HUES6 (cell line): ENCODE data around the gene FSTL1.

Source experiments
- H3K27ac ChIP-seq: 2 replicates; pipeline ENCODE4 v1.7.0; 2013; ENCODE audit warnings: low read depth, mild to moderate bottlenecking, low read length, inconsistent platforms
- H3K27me3 ChIP-seq: 2 replicates; pipeline ENCODE4 v1.6.1; 2013; ENCODE audit warnings: low read length; ENCODE audit not compliant: control insufficient read depth, insufficient read depth
- H3K36me3 ChIP-seq: 2 replicates; pipeline ENCODE4 v1.6.1; 2013; ENCODE audit warnings: low read length; ENCODE audit not compliant: control insufficient read depth, insufficient read depth
- H3K4me1 ChIP-seq: 2 replicates; pipeline ENCODE4 v1.6.1; 2013; ENCODE audit warnings: low read length; ENCODE audit not compliant: control insufficient read depth, insufficient read depth
- H3K4me3 ChIP-seq: 2 replicates; pipeline ENCODE4 v1.5.1; 2013; ENCODE audit warnings: low read depth, low read length
- H3K9ac ChIP-seq: one replicate; pipeline ENCODE4 v1.6.1; 2013; ENCODE audit warnings: mild to moderate bottlenecking, low read length
- H3K9me3 ChIP-seq: 2 replicates; pipeline ENCODE4 v1.6.1; 2013; ENCODE audit warnings: low read depth, low read length; ENCODE audit not compliant: control insufficient read depth, insufficient read depth

Gene FSTL1

GRCh38 chr3:120449701-120450599 lies 842 bp downstream of the FSTL1 start:
- no peaks in the 10 kb centered on the region for H3K27me3 ChIP-seq
- H3K9me3 ChIP-seq: no peaks in the 10 kb centered on the region
- H3K27ac ChIP-seq: peak overlapping the region; percentile 90; the same call in 1 of the 2 replicates
- H3K4me3 ChIP-seq: peak overlapping the region; percentile 87
- H3K4me1 ChIP-seq: peaks cover 41% of the 10 kb centered on the region
- H3K36me3 ChIP-seq: peaks cover 18% of the 10 kb centered on the region
- peak overlapping the region; percentile 90 for H3K9ac ChIP-seq

DNA sequence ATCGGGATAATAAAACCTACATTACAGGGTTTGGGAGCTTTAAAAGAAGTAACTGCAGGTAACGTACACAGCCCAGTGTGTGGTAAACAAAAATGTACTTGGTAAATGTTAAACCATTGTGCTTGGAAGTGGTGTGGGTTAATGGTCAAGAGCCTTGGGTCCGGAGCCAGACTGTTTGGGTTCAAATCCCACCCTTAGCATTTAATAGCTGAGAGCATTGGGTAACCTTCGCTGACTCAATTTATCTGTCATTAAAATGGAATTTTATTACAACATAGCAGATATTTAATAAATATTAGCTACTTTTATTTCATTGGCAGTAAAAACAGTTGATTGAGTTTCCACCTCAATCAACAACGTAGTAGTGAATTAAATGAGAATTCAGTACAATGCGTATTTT lies 1.5 kb downstream of the FSTL1 start:
- H3K9me3 ChIP-seq: no peaks in the 10 kb centered on the region
- H3K27me3 ChIP-seq: no peaks in the 10 kb centered on the region
- H3K9ac ChIP-seq: peak overlapping the region; percentile 90
- H3K4me1 ChIP-seq: peaks cover 41% of the 10 kb centered on the region
- peak overlapping the region; percentile 87 for H3K4me3 ChIP-seq
- H3K27ac ChIP-seq: no peak overlapping the region; the same call in 1 of the 2 replicates
- peaks cover 18% of the 10 kb centered on the region for H3K36me3 ChIP-seq

GRCh38 chr3:120448756-120449155 lies 2.0 kb downstream of the FSTL1 start:
- Histone ChIP-seq H3K9ac (peak overlapping the region; percentile 63), H3K4me3 (peak overlapping the region; percentile 87), H3K36me3 (peaks cover 18% of the 10 kb centered on the region), H3K27ac (no peak overlapping the region; the same call in 1 of the 2 replicates), H3K27me3 (no peaks in the 10 kb centered on the region), H3K4me1 (peaks cover 41% of the 10 kb centered on the region), H3K9me3 (no peaks in the 10 kb centered on the region)

- Histone ChIP-seq H3K27me3 (no peaks in the 10 kb centered on the region), H3K4me3 (no peak overlapping the region), H3K4me1 (peaks cover 32% of the 10 kb centered on the region), H3K36me3 (peaks cover 19% of the 10 kb centered on the region), H3K27ac (no peak overlapping the region), H3K9me3 (no peaks in the 10 kb centered on the region), H3K9ac (no peak overlapping the region)
Observed at GRCh38 chr3:120446891-120447668, 3.7 kb downstream of the FSTL1 start.

GRCh38 chr3:120445654-120446053 lies 5.1 kb downstream of the FSTL1 start:
- H3K9ac ChIP-seq: no peak overlapping the region
- H3K9me3 ChIP-seq: no peaks in the 10 kb centered on the region
- no peak overlapping the region for H3K4me3 ChIP-seq
- H3K4me1 ChIP-seq: peaks cover 25% of the 10 kb centered on the region
- peaks cover 34% of the 10 kb centered on the region for H3K36me3 ChIP-seq
- H3K27ac ChIP-seq: no peak overlapping the region
- H3K27me3 ChIP-seq: no peaks in the 10 kb centered on the region

GRCh38 chr3:120443626-120444123 lies 7.1 kb downstream of the FSTL1 start:
- no peak overlapping the region for H3K27ac ChIP-seq
- H3K9ac ChIP-seq: no peak overlapping the region
- peaks cover 16% of the 10 kb centered on the region for H3K4me1 ChIP-seq
- H3K9me3 ChIP-seq: no peaks in the 10 kb centered on the region
- H3K27me3 ChIP-seq: no peaks in the 10 kb centered on the region
- no peak overlapping the region for H3K4me3 ChIP-seq
- H3K36me3 ChIP-seq: peaks cover 53% of the 10 kb centered on the region

GRCh38 chr3:120442975-120443517 lies 7.7 kb downstream of the FSTL1 start:
- Histone ChIP-seq H3K9me3 (no peaks in the 10 kb centered on the region), H3K4me1 (peaks cover 10% of the 10 kb centered on the region), H3K36me3 (peaks cover 59% of the 10 kb centered on the region), H3K27me3 (no peaks in the 10 kb centered on the region), H3K27ac (no peak overlapping the region), H3K9ac (no peak overlapping the region), H3K4me3 (no peak overlapping the region)

DNA sequence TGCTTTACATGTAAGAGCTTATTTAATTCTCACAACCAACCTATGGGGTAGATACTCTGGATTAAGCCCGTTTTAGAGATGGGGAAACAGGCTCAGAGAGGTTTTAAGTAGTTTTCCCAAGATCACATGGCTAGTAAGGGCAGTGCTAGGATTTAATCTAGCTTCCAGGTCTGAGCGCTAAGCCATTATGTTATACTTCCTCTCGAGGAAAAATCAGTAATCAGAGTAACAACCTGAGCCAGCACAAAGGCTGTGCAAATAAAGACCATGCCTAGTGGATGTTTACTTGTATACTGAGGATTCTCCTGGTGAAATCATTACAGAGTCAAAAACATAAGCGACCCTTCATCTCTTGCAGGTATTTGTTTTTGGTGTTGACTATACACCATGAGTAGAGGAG lies 9.0 kb downstream of the FSTL1 start:
- peaks cover 55% of the 10 kb centered on the region for H3K36me3 ChIP-seq
- H3K27ac ChIP-seq: no peak overlapping the region
- H3K4me3 ChIP-seq: no peak overlapping the region
- H3K27me3 ChIP-seq: no peaks in the 10 kb centered on the region
- H3K9me3 ChIP-seq: no peaks in the 10 kb centered on the region
- peaks cover 6% of the 10 kb centered on the region for H3K4me1 ChIP-seq
- no peak overlapping the region for H3K9ac ChIP-seq

DNA sequence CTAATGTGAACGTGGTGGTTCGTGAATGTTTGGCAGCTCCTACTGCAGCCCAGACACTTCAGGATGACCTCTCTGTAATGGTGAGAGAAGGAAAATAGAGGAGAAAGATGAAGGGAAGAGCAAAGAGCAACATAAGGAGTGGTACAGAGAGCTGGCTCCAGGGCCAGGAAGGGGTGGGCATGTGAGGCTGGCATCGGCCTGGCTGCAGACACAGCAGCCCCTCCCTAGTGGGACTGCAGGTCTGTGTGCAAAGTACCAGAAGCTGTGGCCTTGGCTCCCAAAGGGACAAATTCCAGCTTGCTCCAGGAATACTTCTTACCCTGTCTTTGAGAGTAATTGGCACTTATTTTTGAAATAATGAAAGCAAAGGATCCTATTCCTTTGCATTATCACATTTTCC lies 10.0 kb downstream of the FSTL1 start:
- Histone ChIP-seq H3K4me1 (peaks cover 15% of the 10 kb centered on the region), H3K27ac (no peak overlapping the region), H3K9me3 (no peaks in the 10 kb centered on the region), H3K27me3 (no peaks in the 10 kb centered on the region), H3K36me3 (peaks cover 47% of the 10 kb centered on the region), H3K9ac (no peak overlapping the region), H3K4me3 (no peak overlapping the region)

- H3K4me1 ChIP-seq: peaks cover 21% of the 10 kb centered on the region
- H3K27ac ChIP-seq: no peak overlapping the region
- peaks cover 51% of the 10 kb centered on the region for H3K36me3 ChIP-seq
- H3K9ac ChIP-seq: no peak overlapping the region
- no peaks in the 10 kb centered on the region for H3K27me3 ChIP-seq
- no peaks in the 10 kb centered on the region for H3K9me3 ChIP-seq
- H3K4me3 ChIP-seq: no peak overlapping the region
Observed at GRCh38 chr3:120440001-120440703, 10.6 kb downstream of the FSTL1 start.
